Left ventricle myocardium inferior (tissue), 1 donor: Measurements from ENCODE around the gene RAB3A. TPM values are rescaled to one million over a fixed set of nuclear protein-coding genes. Genes with fewer than 3 reads are reported as not detected.

Source experiments
- DNase-seq: peaks from one replicate; pipeline ENCODE4 v3.0.0-alpha.2; 2020
- H3K27ac ChIP-seq: fragments of 200-600 bp; replicated peaks from 2 replicates; pipeline ENCODE4 v1.8.0; 2021
- H3K27me3 ChIP-seq: fragments of 200-600 bp; 2 replicates; pipeline ENCODE4 v1.8.0; 2021; ENCODE audit warnings: low read depth
- H3K36me3 ChIP-seq: fragments of 200-600 bp; 2 replicates; pipeline ENCODE4 v1.8.0; 2021
- H3K4me1 ChIP-seq: fragments of 200-600 bp; 2 replicates; pipeline ENCODE4 v1.8.0; 2021
- H3K4me3 ChIP-seq: fragments of 200-600 bp; 2 replicates; pipeline ENCODE4 v1.8.0; 2021; ENCODE audit warnings: mild to moderate bottlenecking, moderate library complexity
- H3K9me3 ChIP-seq: fragments of 200-600 bp; replicated peaks from 2 replicates; pipeline ENCODE4 v1.8.0; 2021
- CTCF ChIP-seq: fragments of 200-600 bp; IDR thresholded peaks from 2 replicates; pipeline ENCODE4 v1.8.0; 2021; ENCODE audit warnings: antibody characterized with exemption, mild to moderate bottlenecking, borderline replicate concordance
- intact Hi-C: fragments of 100-400 bp; cut with micrococcal nuclease; formaldehyde crosslinking; loops from one replicate; pipeline ENCODE4 v1.11.0; 2022
- total RNA-seq: library from RNA; stranded (reverse); fragmentation: NEBNext Ultra II Directional; extraction: Animal tissue kit (Norgen Biotek cat#: 25700); gene quantifications from one replicate; pipeline ENCODE4 v1.2.1, GENCODE V29; 2021
- donor health status: DM: no; HTN: yes; CAD: no; lungs with severe emphysema.

Gene RAB3A
- total RNA-seq, 1 donor from 2014 or later = 37.4 TPM

DNA sequence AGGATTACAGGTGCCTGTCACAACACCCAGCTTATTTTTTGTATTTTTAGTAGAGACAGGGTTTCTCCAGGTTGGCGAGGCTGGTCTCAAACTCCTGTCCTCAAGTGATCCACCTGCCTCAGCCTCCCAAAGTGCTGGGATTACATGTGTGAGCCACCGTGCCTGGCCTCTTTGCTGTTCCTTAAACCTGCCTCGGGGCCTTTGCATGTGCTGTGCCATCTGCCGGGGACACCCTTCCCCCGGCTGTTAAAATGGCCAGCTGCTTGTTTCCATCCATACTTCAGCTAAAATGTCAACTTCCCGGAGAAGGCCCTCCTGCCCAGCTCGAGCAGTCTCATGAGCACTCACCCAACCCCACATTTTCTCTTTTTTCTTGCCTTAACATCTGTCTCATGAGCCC is 41.5 kb upstream of the RAB3A start:
- Histone ChIP-seq H3K9me3 (peaks cover 7% of the 10 kb centered on the region), H3K36me3 (no peaks in the 10 kb centered on the region), H3K27me3 (peaks cover 3% of the 10 kb centered on the region), H3K27ac (no peak overlapping the region), H3K4me1 (no peaks in the 10 kb centered on the region), H3K4me3 (no peak overlapping the region)
- no peak for TF ChIP-seq CTCF
- DNase-seq = no peak
- intact Hi-C loops = no loop called here

DNA sequence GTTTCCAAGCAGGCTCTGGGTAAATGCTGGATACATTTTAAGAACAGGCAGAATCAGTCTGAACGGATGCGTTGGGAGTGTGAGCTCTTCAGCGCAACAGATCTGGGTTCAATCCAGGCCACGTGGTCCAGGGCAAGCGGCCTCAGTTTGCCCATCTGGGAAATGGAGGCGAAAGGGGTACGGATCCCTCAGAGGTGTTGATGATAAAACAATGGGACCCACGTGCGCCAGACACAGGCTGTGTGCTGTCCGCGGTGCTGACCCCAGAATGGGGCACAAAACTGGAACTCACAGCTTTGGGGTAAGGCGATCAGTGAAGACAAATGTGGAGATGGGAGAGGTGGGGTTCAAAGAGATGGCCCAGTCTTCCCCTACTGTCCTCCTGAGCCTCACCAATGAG is 35.5 kb upstream of the RAB3A start:
- H3K4me1 ChIP-seq = no peaks in the 10 kb centered on the region
- peaks cover 41% of the 10 kb centered on the region for H3K27me3 ChIP-seq
- intact Hi-C loops = no loop called here
- no peaks in the 10 kb centered on the region for H3K9me3 ChIP-seq
- DNase-seq = no peak
- no peaks in the 10 kb centered on the region for H3K36me3 ChIP-seq
- no peak for TF ChIP-seq CTCF
- no peak overlapping the region for H3K27ac ChIP-seq
- H3K4me3 ChIP-seq = no peak overlapping the region

GRCh38 chr19:18234194-18234593 is 30.4 kb upstream of the RAB3A start:
- H3K36me3 ChIP-seq = no peaks in the 10 kb centered on the region
- peaks cover 11% of the 10 kb centered on the region for H3K9me3 ChIP-seq
- DNase-seq = no peak
- peaks cover 83% of the 10 kb centered on the region for H3K27me3 ChIP-seq
- H3K4me1 ChIP-seq = peaks cover 9% of the 10 kb centered on the region
- intact Hi-C loops = no loop called here
- H3K27ac ChIP-seq = no peak overlapping the region
- no peak overlapping the region for H3K4me3 ChIP-seq
- no peak for TF ChIP-seq CTCF

DNA sequence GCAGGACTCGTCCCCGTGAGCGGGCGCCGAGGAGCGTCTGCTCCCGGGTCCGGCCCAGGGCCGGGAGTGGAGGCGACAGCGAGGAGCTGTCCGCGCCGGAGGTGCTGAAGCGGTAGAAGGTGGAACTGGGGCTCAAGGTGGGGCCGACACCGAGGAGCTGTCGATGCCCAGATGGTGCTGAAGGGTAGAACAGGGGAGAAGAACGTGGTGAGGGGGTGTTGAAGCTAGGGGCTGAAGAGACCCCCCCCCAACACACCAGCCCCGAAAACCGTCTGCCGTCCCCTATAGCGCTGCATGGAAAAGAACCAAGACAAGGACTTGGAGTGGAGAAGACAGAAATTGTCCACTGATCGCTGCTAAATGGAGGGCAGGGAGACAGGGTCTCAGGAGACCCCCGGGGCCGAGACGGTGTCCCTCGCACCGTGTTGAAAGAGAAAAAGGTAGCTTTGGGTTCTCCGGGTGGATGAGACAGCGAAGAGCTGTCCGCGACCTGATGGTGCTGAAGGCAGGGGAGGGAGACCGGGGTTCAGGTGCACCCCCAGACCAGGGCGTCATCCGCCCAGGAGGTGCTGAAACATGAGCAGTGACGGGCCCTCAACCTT is 29.5 kb upstream of the RAB3A start:
- H3K4me1 ChIP-seq = peaks cover 12% of the 10 kb centered on the region
- no peaks in the 10 kb centered on the region for H3K36me3 ChIP-seq
- no peak for DNase-seq
- H3K27ac ChIP-seq = no peak overlapping the region
- no peak overlapping the region for H3K4me3 ChIP-seq
- no peak for TF ChIP-seq CTCF
- H3K27me3 ChIP-seq = peaks cover 88% of the 10 kb centered on the region
- intact Hi-C loops = no loop called here
- peaks cover 11% of the 10 kb centered on the region for H3K9me3 ChIP-seq

GRCh38 chr19:18232540-18233223 is 28.8 kb upstream of the RAB3A start:
- no peak for DNase-seq
- H3K4me3 ChIP-seq = no peak overlapping the region
- H3K27me3 ChIP-seq = peaks cover 92% of the 10 kb centered on the region
- no peak overlapping the region for H3K27ac ChIP-seq
- intact Hi-C loops = no loop called here
- peaks cover 19% of the 10 kb centered on the region for H3K4me1 ChIP-seq
- TF ChIP-seq CTCF = no peak
- no peaks in the 10 kb centered on the region for H3K36me3 ChIP-seq
- peaks cover 11% of the 10 kb centered on the region for H3K9me3 ChIP-seq
